ENCODE results near the gene RALGAPA1.

GRCh38 chr14:35715079-35715478, 94.0 kb downstream of the RALGAPA1 start:
- TF ChIP-seq CTCF (IDR thresholded peaks at IDR 0.05) (no peak), ZNF138 (CRISPR knock-in tag; conservative IDR thresholded peaks at IDR 0.05) (no peak), E2F5 (CRISPR knock-in tag; IDR thresholded peaks at IDR 0.05) (no peak), ZMAT4 (CRISPR knock-in tag; IDR thresholded peaks at IDR 0.05) (no peak), ETV6 (CRISPR knock-in tag; IDR thresholded peaks at IDR 0.05) (no peak), ARID4B (CRISPR knock-in tag; IDR thresholded peaks at IDR 0.05; ENCODE audit: borderline replicate concordance) (no peak), FOXK1 (CRISPR knock-in tag; IDR thresholded peaks at IDR 0.05) (no peak), NFE2L1 (CRISPR knock-in tag; IDR thresholded peaks at IDR 0.05) (no peak), IRF2 (CRISPR knock-in tag; IDR thresholded peaks at IDR 0.05; ENCODE audit: borderline replicate concordance, low read depth) (no peak), ERG (CRISPR knock-in tag; IDR thresholded peaks at IDR 0.05) (no peak)

Data from WTC11 (cell line).